SK-N-SH treated with all-trans-retinoic acid at 6 μM for 48 hours (cell line): ENCODE data around the gene KIAA1671.

Source experiments
- ATAC-seq: fragments of 200-7000 bp; cut with Tn5 transposase; 3 replicates; pipeline ENCODE4 v1.9.1; 2020; ENCODE audit warnings: mild to moderate bottlenecking, moderate library complexity
- BACH2 ChIP-seq: fragments of 250-450 bp; sonication (Bioruptor Pico); IDR thresholded peaks from 2 replicates; pipeline ENCODE4 v1.9.0; 2021; ENCODE audit warnings: mild to moderate bottlenecking, borderline replicate concordance
- CSDC2 ChIP-seq: fragments of 250-450 bp; sonication (Bioruptor Pico); IDR thresholded peaks from 2 replicates; pipeline ENCODE4 v1.5.0; 2020; ENCODE audit warnings: mild to moderate bottlenecking, moderate library complexity
- ESRRG ChIP-seq: fragments of 250-450 bp; sonication (Bioruptor Pico); IDR thresholded peaks from 2 replicates; pipeline ENCODE4 v1.6.1; 2021; ENCODE audit warnings: mild to moderate bottlenecking
- GLIS3 ChIP-seq: fragments of 250-450 bp; sonication (Bioruptor Pico); IDR thresholded peaks from 2 replicates; pipeline ENCODE4 v1.5.0; 2020; ENCODE audit warnings: mild to moderate bottlenecking, moderate library complexity
- ISL1 ChIP-seq: fragments of 250-450 bp; sonication (Bioruptor Pico); IDR thresholded peaks from 2 replicates; pipeline ENCODE4 v2.1.2; 2022; ENCODE audit warnings: mild to moderate bottlenecking, moderate library complexity
- OSR1 ChIP-seq: fragments of 250-450 bp; sonication (Bioruptor Pico); IDR thresholded peaks from 2 replicates; pipeline ENCODE4 v1.8.0; 2022; ENCODE audit warnings: moderate library complexity, mild to moderate bottlenecking, inconsistent platforms
- PATZ1 ChIP-seq: fragments of 250-450 bp; sonication (Bioruptor Pico); IDR thresholded peaks from 2 replicates; pipeline ENCODE4 v1.8.0; 2020; ENCODE audit warnings: mild to moderate bottlenecking, moderate library complexity, borderline replicate concordance
- POU6F1 ChIP-seq: fragments of 250-450 bp; sonication (Bioruptor Pico); IDR thresholded peaks from 2 replicates; pipeline ENCODE4 v1.8.0; 2021; ENCODE audit warnings: low read depth, mild to moderate bottlenecking, moderate library complexity, borderline replicate concordance
- PPARA ChIP-seq: fragments of 250-450 bp; sonication (Bioruptor Pico); IDR thresholded peaks from 2 replicates; pipeline ENCODE4 v1.5.0; 2020; ENCODE audit warnings: mild to moderate bottlenecking, borderline replicate concordance
- RARB ChIP-seq: fragments of 250-450 bp; sonication (Bioruptor Pico); IDR thresholded peaks from 2 replicates; pipeline ENCODE4 v1.8.0; 2021; ENCODE audit warnings: mild to moderate bottlenecking, moderate library complexity
- SNAI2 ChIP-seq: fragments of 250-450 bp; sonication (Bioruptor Pico); IDR thresholded peaks from 2 replicates; pipeline ENCODE4 v1.5.0; 2020; ENCODE audit warnings: mild to moderate bottlenecking, moderate library complexity
- TCF4 ChIP-seq: fragments of 250-450 bp; sonication (Bioruptor Pico); IDR thresholded peaks from 2 replicates; pipeline ENCODE4 v1.8.0; 2021; ENCODE audit warnings: mild to moderate bottlenecking, moderate library complexity, borderline replicate concordance
- TOX ChIP-seq: fragments of 250-450 bp; sonication (Bioruptor Pico); IDR thresholded peaks from 2 replicates; pipeline ENCODE4 v1.8.0; 2021; ENCODE audit warnings: mild to moderate bottlenecking, moderate library complexity, borderline replicate concordance
- TSHZ2 ChIP-seq: fragments of 250-450 bp; sonication (Bioruptor Pico); IDR thresholded peaks from 2 replicates; pipeline ENCODE4 v1.5.0; 2020; ENCODE audit warnings: mild to moderate bottlenecking, moderate library complexity
- ZC3H10 ChIP-seq: fragments of 250-450 bp; sonication (Bioruptor Pico); IDR thresholded peaks from 2 replicates; pipeline ENCODE4 v1.5.1; 2021; ENCODE audit warnings: mild to moderate bottlenecking, moderate library complexity
- ZFP3 ChIP-seq: fragments of 250-450 bp; sonication (Bioruptor Pico); IDR thresholded peaks from 2 replicates; pipeline ENCODE4 v1.5.0; 2020; ENCODE audit warnings: mild to moderate bottlenecking, moderate library complexity
- ZFP30 ChIP-seq: fragments of 450-650 bp; formaldehyde crosslinking; IDR thresholded peaks from 2 replicates; pipeline ENCODE4 v1.5.0; 2022; ENCODE audit warnings: mild to moderate bottlenecking, moderate library complexity
- ZNF565 ChIP-seq: fragments of 450-650 bp; formaldehyde crosslinking; conservative IDR thresholded peaks from 2 replicates; pipeline ENCODE4 v1.5.0; 2020; ENCODE audit warnings: low read depth, mild to moderate bottlenecking, moderate library complexity
- ZNF70 ChIP-seq: fragments of 450-650 bp; formaldehyde crosslinking; IDR thresholded peaks from 2 replicates; pipeline ENCODE4 v1.5.0; 2020; ENCODE audit warnings: mild to moderate bottlenecking, moderate library complexity
- TF ChIP-seq, protein P1 (sequence below): fragments of 250-450 bp; sonication (Bioruptor Pico); IDR thresholded peaks from 2 replicates; pipeline ENCODE4 v1.5.1; 2021; ENCODE audit warnings: mild to moderate bottlenecking, moderate library complexity
- TF ChIP-seq, protein P2 (sequence below): fragments of 250-450 bp; sonication (Bioruptor Pico); IDR thresholded peaks from 2 replicates; pipeline ENCODE4 v1.5.1; 2020; ENCODE audit warnings: low read depth, mild to moderate bottlenecking, moderate library complexity

KIAA1671 gene

GRCh38 chr22:25013607-25014006, 61.1 kb downstream of the KIAA1671 start:
- ATAC-seq = peak; percentile 63; the same call in 2 of the 3 replicates
- TF ChIP-seq ZNF70 = no peak
- no peak for TF ChIP-seq CSDC2 (CRISPR knock-in tag)
- TF ChIP-seq PPARA (CRISPR knock-in tag) = no peak
- TF ChIP-seq RARB (CRISPR knock-in tag) = no peak
- no peak for TF ChIP-seq POU6F1 (CRISPR knock-in tag)
- TF ChIP-seq ZC3H10 (CRISPR knock-in tag) = no peak
- no peak for TF ChIP-seq ISL1 (CRISPR knock-in tag)
- no peak for TF ChIP-seq ZFP3 (CRISPR knock-in tag)
- no peak for TF ChIP-seq GLIS3 (CRISPR knock-in tag)
- no peak for TF ChIP-seq ZNF565
- TF ChIP-seq TSHZ2 (CRISPR knock-in tag) = no peak
- TF ChIP-seq ESRRG (CRISPR knock-in tag) = no peak

GRCh38 chr22:25014896-25015755, 62.6 kb downstream of the KIAA1671 start:
- ATAC-seq = no peak
- TF ChIP-seq OSR1 (no peak), RARB (CRISPR knock-in tag) (no peak), ZNF70 (no peak), PPARA (CRISPR knock-in tag) (no peak), GLIS3 (CRISPR knock-in tag) (no peak), CSDC2 (CRISPR knock-in tag) (no peak)
- TF ChIP-seq, protein P1, sequence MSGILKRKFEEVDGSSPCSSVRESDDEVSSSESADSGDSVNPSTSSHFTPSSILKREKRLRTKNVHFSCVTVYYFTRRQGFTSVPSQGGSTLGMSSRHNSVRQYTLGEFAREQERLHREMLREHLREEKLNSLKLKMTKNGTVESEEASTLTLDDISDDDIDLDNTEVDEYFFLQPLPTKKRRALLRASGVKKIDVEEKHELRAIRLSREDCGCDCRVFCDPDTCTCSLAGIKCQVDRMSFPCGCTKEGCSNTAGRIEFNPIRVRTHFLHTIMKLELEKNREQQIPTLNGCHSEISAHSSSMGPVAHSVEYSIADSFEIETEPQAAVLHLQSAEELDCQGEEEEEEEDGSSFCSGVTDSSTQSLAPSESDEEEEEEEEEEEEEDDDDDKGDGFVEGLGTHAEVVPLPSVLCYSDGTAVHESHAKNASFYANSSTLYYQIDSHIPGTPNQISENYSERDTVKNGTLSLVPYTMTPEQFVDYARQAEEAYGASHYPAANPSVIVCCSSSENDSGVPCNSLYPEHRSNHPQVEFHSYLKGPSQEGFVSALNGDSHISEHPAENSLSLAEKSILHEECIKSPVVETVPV (CRISPR knock-in tag) = no peak
- TF ChIP-seq, all 23 proteins: peak for 0

GRCh38 chr22:25016311-25016710, 63.8 kb downstream of the KIAA1671 start:
- no peak for ATAC-seq
- TF ChIP-seq TOX (CRISPR knock-in tag) (no peak), POU6F1 (CRISPR knock-in tag) (no peak), PATZ1 (CRISPR knock-in tag) (no peak), CSDC2 (CRISPR knock-in tag) (no peak), ZFP30 (CRISPR knock-in tag) (no peak), TCF4 (CRISPR knock-in tag) (no peak), TSHZ2 (CRISPR knock-in tag) (no peak), BACH2 (no peak), SNAI2 (CRISPR knock-in tag) (no peak), GLIS3 (CRISPR knock-in tag) (no peak), ZNF565 (no peak)
- TF ChIP-seq, protein P2, sequence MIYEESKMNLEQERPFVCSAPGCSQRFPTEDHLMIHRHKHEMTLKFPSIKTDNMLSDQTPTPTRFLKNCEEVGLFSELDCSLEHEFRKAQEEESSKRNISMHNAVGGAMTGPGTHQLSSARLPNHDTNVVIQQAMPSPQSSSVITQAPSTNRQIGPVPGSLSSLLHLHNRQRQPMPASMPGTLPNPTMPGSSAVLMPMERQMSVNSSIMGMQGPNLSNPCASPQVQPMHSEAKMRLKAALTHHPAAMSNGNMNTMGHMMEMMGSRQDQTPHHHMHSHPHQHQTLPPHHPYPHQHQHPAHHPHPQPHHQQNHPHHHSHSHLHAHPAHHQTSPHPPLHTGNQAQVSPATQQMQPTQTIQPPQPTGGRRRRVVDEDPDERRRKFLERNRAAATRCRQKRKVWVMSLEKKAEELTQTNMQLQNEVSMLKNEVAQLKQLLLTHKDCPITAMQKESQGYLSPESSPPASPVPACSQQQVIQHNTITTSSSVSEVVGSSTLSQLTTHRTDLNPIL (CRISPR knock-in tag) = no peak
- TF ChIP-seq, protein P1 (CRISPR knock-in tag) = no peak
